ENCODE data around the gene SAXO1. TPM values are rescaled to one million over a fixed set of nuclear protein-coding genes. Genes with fewer than 3 reads are reported as not detected.
A peak's percentile ranks its signal among the peaks of the same experiment; 100 is the strongest.
"Not testable (repeated sequence)": the region's sequence is repeated elsewhere in the genome, so short reads cannot be mapped to it uniquely, and the experiment has no call there.

The SAXO1 gene
- total RNA-seq, 1 experiment from 2014 or later: not detected

DNA sequence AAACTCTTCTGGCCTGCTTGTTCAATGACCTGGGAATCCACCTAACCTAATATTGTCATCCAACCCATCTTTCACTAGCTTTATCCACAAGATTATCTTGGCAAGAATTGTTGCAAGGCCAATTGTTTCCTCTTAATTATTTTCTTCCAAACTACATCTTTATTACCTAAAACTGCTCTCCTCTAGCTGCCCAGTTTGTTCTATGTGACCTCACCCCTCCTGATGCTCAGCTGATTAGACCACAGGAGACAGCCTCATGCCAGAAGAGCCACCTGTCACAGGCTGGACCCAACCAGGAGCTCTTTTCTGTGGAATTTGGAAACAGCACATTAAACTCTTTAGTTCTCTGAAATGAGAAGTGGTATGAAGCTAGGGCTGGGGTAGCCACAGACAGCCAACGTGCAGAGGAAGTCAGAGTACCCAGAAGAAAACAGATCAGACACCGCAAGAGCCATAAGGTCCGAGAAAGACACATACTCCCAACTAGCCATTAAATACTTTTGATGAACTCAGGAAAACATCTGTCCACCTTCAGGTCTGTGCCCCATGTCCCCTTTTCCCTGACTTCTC, 12.0 kb downstream of the SAXO1 start:
- Histone ChIP-seq H3K4me3 (no peak overlapping the region), H3K27me3 (no peaks in the 10 kb centered on the region), H3K36me3 (no peaks in the 10 kb centered on the region), H3K9me3 (peaks cover 9% of the 10 kb centered on the region)
- no peak for DNase-seq

DNA sequence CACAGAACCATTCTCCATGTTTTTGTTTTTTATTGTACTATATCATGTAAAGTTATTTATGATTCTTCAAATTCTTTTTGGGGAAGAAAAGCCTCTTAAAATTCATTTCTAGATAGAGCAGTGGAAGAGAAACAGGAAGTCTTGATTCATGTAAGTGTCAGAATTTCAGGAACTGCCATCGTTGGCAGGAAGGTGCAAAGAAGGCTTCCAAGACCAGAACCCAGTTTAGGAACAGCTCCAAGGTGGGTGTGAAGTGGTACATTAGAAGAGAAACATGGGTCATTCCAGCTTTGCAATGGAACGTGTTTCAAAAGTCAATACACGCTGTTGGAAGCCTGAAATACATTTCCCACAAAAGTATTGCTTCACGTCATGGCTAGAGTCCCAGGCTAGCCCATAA, 14.8 kb downstream of the SAXO1 start:
- Histone ChIP-seq H3K36me3 (no peaks in the 10 kb centered on the region), H3K27me3 (no peaks in the 10 kb centered on the region), H3K4me3 (no peak overlapping the region), H3K9me3 (peaks cover 9% of the 10 kb centered on the region)
- peak; percentile 31 for DNase-seq

DNA sequence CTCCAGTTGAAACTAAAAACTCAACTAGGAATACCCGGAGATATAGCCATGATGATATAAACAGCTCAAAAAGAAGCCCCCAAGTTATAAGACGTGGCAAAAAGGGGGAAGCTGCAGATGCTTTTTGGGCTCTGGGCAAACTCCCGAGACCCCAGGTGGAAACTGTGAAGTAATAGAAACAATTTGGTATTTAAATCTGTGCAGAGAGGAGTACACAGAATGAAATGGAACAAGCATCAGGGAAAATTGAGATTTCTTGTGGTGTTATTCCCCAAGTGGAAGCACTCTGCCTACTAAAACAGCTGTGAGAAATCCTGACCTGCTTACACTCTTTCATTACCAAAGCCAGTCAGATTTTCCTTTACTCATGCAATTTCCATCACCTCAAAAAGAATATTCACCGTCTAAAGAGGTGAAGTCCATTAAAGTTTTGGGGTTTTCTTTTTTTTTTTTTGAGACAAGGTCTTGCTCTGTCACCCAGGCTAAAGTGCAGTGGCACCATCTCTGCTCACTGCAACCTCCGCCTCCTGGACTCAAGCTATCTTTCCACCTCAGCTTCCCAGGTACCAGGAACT, 23.5 kb downstream of the SAXO1 start:
- Histone ChIP-seq H3K27me3 (no peaks in the 10 kb centered on the region), H3K4me3 (no peak overlapping the region), H3K9me3 (no peaks in the 10 kb centered on the region), H3K36me3 (no peaks in the 10 kb centered on the region)
- no peak for DNase-seq

DNA sequence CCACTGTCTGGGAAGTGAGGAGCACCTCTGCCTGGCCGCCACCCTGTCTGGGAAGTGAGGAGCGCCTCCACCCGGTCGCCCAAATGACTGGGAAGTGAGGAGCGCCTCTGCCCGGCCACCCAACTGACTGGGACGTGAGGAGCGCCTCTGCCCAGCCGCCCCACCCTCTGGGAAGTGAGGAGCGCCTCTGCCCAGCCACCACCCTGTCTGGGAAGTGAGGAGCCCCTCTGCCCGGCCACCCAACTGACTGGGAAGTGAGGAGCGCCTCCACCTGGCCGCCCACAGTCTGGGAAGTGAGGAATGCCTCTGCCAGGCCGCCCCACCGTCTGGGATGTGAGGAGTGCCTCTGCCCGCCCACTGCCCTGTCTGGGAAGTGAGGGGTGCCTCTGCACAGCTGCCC, 32.9 kb downstream of the SAXO1 start:
- no peak for DNase-seq

DNA sequence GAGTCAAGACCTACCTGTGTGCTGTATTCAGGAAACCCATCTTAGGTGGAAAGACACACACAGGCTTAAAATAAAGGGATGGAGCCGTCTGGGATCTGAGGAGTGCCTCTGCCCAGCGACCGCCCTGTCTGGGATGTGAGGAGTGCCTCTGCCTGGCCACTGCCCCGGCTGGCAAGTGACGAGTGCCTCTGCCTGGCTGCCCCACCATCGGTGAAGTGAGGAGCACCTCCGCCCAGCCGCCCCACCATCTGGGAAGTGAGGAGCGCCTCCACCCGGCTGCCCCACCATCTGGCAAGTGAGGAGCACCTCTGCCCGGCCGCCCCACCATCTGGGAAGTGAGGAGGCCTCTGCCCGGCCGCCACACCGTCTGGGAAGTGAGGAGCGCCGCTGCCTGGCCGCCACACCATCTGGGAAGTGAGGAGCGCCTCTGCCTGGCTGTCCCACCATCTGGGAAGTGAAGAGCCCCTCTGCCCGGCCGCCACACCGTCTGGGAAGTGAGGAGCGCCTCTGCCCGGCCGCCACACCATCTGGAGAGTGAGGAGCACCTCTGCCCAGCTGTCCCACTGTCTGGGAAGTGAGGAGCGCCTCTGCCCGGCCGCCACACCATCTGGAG, 33.7 kb downstream of the SAXO1 start:
- no peak for DNase-seq
- peaks cover 21% of the 10 kb centered on the region for H3K9me3 ChIP-seq
- H3K4me3 ChIP-seq: no peak overlapping the region
- H3K36me3 ChIP-seq: no peaks in the 10 kb centered on the region
- no peaks in the 10 kb centered on the region for H3K27me3 ChIP-seq

More for the DNA sequence above, 32.9 kb downstream of the SAXO1 start:
- H3K9me3 ChIP-seq: peaks cover 21% of the 10 kb centered on the region
- H3K4me3 ChIP-seq: no peak overlapping the region
- no peaks in the 10 kb centered on the region for H3K27me3 ChIP-seq
- no peaks in the 10 kb centered on the region for H3K36me3 ChIP-seq

DNA sequence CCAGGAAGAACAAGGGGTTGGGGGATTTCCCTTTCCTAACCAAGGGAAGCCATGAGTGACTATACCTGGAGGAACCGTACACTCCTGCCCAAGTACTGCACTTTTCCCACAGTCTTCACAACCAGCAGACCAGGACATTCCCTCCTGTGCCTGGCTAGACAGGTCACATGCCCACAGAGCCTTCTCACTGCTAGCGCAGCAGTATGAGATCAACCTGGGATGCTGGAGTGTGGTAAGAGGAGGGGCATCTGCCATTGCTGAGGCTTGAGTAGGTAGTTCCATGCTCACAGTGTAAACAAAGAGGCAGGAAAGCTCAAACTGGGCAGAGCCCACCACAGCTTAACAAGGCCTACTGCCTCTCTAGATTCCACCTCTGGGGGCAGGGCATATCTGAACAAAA, 35.9 kb downstream of the SAXO1 start:
- Histone ChIP-seq H3K9me3 (peaks cover 15% of the 10 kb centered on the region), H3K4me3 (no peak overlapping the region), H3K27me3 (no peaks in the 10 kb centered on the region), H3K36me3 (no peaks in the 10 kb centered on the region)
- no peak for DNase-seq

DNA sequence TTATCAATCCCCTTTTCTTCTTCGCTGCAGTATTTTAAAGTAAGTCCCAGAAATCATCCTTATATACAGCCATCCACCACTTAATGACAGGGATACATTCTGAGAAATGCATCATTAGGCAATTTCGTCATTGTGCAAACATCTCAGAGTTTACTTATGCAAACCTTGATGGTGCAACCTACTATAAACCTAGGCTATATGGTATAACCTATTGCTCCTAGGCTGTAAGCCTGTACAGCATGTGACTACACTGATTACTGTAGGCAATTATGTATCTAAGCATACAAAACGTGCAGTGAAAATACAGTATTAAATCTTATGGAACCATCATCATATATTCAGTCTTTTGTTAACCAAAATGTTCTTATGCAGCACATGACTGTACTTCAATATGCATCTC, 36.8 kb downstream of the SAXO1 start:
- Histone ChIP-seq H3K9me3 (peaks cover 14% of the 10 kb centered on the region), H3K36me3 (no peaks in the 10 kb centered on the region), H3K27me3 (no peaks in the 10 kb centered on the region), H3K4me3 (no peak overlapping the region)
- DNase-seq: no peak

DNA sequence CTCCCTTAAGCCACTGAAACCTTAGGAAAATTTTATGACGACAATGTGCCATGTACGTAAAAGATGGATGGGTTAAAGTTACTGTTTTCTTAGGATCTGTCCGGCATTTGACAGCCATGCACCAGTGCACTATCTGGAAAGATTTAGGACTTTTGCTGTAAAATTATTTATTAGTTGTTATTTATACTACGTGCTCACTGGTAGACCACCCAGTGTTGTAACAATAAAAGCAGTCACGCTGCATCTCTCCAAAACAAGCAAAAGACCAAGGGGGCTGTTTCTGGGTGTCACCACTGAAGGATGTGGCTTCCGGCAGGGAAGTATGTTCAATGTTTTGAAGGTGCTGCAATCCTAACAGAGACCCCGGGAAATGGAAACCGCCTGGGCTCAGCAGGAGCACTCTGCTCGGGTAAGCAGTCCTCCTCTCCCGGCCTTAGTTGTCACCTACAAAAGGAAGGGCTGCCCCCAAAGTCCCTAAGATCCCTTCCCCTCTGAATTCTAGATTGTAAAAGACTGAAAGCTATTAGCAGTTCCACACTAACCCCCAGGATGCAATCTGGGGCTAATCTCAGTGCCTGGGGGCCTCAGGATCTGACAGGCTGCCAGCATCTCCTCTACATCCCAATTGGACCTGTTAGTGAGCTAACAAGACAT, 38.6 kb downstream of the SAXO1 start:
- peaks cover 8% of the 10 kb centered on the region for H3K9me3 ChIP-seq
- DNase-seq: no peak
- no peaks in the 10 kb centered on the region for H3K27me3 ChIP-seq
- H3K36me3 ChIP-seq: no peaks in the 10 kb centered on the region
- H3K4me3 ChIP-seq: no peak overlapping the region

DNA sequence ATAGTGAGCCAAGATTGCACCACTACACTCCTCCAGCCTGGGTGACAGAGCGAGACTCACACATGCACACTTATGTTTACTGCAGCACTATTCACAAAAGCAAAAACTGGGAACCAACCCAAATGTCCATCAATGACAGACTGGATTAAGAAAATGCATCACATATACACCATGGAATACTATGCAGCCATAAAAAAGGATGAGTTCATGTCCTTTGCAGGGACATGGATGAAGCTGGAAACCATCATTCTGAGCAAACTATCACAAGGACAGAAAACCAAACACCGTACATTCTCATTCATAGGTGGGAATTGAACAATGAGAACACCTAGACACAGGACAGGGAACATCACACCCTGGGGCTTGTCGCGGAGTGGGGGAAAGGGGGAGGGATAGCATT, 41.8 kb downstream of the SAXO1 start:
- DNase-seq, H3K27me3 ChIP-seq, H3K9me3 ChIP-seq, H3K4me3 ChIP-seq, H3K36me3 ChIP-seq: not testable (repeated sequence)

DNA sequence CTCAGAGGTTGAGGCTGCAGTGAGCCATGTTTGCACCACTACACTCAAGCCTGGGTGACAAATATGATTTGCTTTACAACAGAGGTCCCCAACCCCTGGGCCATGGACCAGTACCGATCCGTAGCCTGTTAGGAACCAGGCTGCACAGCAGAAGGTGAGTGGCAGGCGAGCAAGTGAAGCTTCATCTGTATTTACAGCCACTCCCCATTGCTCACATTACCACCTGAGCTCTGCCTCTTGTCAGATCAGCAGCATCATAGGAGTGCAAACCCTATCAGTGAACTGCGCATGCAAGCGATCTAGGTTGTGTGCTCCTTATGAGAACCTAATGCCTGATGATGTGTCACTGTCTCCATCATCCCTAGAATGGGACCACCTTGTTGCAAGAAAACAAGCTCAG, 42.5 kb downstream of the SAXO1 start:
- Histone ChIP-seq H3K4me3 (no peak overlapping the region), H3K27me3 (no peaks in the 10 kb centered on the region), H3K9me3 (no peaks in the 10 kb centered on the region), H3K36me3 (no peaks in the 10 kb centered on the region)
- DNase-seq: no peak

DNA sequence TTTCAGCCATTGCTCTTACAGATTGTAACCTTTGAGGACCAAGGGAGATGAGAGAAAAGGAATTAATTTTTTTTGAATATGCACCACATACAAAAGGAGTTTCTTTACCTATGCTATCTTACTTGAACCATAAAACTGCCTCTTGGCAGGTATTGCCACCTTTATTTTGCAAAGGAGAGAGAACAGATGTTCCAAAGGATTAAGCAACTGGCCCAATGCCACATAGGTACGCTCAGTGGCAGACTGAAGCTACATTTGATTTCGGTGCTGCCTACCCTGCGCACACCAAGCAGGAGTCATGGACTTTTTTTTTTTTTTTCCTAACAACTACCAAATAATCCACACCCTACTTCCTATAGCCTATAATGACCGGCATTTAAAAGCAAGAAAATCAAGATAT, 43.1 kb downstream of the SAXO1 start:
- Histone ChIP-seq H3K4me3 (no peak overlapping the region), H3K36me3 (no peaks in the 10 kb centered on the region), H3K27me3 (no peaks in the 10 kb centered on the region), H3K9me3 (no peaks in the 10 kb centered on the region)
- no peak for DNase-seq

DNA sequence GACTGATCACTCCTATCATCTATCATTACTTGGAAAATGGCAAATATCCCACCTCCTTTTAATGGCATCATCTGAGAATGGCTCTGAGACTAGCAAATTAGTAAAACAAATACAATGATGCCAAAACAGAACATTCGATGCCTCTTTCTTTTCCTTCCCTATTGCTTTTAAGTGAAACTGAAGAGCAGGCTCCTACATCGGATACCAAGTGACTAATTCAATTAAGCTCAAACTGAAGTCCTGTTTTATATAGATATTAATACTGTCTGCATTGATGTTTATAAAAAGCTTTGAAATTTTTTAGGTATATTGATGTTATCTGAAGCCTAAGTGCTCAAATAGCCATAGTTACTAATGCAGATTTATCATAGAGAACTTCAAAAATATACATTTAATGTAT, 43.9 kb downstream of the SAXO1 start:
- Histone ChIP-seq H3K4me3 (no peak overlapping the region), H3K27me3 (no peaks in the 10 kb centered on the region), H3K9me3 (peaks cover 6% of the 10 kb centered on the region), H3K36me3 (peaks cover 6% of the 10 kb centered on the region; the same call in 1 of the 2 replicates)
- DNase-seq: no peak

DNA sequence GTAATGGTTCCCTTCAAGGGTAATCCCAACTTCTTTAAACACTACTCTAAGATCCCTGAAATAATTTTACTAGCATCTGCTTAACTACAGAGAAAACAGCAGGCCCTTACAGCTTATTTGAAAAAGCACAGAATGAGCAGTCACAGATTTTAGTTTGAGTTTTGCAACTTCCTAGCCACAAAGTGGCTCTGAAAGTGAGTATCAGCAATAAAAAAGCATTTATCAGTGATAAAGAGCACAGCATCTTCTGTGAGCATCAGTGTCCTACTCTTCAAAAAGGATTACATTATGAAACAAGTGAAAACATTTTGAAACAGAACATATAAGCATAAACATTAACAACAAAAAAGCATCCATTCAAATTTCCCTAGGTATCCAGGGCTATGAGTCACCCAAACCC, 45.0 kb downstream of the SAXO1 start:
- H3K9me3 ChIP-seq: peaks cover 17% of the 10 kb centered on the region
- DNase-seq: no peak
- no peaks in the 10 kb centered on the region for H3K27me3 ChIP-seq
- H3K36me3 ChIP-seq: peaks cover 10% of the 10 kb centered on the region
- no peak overlapping the region for H3K4me3 ChIP-seq

DNA sequence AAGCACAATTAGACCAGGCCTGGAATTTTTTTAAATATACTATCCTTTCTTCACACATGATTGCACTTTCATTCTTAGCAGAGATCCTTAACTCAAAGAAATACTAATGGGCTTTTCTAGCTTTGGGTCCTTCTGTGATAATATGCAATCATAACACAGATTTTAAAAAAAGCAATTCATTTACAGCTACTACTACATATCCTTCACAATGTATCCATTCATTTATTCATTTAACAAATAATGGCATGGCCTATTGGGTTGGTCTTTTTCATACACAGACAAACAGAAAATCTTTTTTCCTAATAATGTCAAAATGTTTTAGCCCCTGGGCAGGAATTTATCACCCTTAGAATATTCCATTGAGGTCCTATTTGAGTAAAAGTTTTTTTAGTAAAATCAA, 47.0 kb downstream of the SAXO1 start:
- no peak for DNase-seq
- H3K9me3 ChIP-seq: peaks cover 20% of the 10 kb centered on the region
- no peak overlapping the region for H3K4me3 ChIP-seq
- peaks cover 10% of the 10 kb centered on the region for H3K36me3 ChIP-seq
- no peaks in the 10 kb centered on the region for H3K27me3 ChIP-seq

DNA sequence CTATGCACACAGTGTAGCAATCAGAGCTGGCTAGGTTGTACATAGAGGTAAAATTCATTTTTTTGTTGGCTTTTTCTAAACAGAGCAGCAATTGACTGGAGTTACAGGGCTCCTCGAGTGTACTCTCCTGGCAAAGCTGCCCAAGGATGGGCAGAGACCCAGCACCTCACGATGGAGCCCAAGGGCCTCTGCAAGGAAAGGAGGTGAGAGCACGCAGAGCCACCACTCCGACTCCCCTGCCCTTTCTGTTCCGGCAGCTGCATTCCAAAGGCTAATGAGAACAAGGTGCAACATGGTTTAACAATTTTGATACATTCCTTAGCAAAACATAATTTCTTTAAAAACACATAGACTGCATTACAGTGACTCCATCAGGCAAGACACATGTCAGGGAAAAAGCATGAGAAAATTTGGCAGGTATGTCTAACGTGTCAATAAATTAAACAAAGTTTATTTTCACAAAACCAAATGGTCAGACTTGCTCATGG, 47.5 kb downstream of the SAXO1 start:
- no peak overlapping the region for H3K4me3 ChIP-seq
- H3K36me3 ChIP-seq: peaks cover 10% of the 10 kb centered on the region
- H3K9me3 ChIP-seq: peaks cover 20% of the 10 kb centered on the region
- peak; percentile 92 for DNase-seq
- H3K27me3 ChIP-seq: no peaks in the 10 kb centered on the region

DNA sequence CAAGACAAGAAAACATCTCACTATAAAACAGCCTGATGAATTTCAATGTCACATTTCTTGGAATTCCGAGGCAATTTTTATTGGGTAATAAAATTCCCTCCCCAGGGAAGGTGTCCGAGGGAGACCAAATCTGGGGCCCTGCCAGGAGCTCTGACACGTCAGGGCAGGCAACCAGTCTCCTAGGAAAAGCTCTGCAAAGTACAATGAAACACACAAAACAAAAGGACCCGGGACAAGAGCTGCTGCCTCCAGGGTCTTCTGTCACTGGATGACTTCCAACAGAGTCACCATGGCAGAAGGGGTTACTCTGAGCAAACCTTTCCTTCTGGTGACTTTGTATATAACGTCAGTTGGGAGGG, 50.8 kb downstream of the SAXO1 start:
- peak; percentile 22 for DNase-seq
- peaks cover 20% of the 10 kb centered on the region for H3K9me3 ChIP-seq
- H3K36me3 ChIP-seq: peaks cover 10% of the 10 kb centered on the region
- H3K4me3 ChIP-seq: no peak overlapping the region
- H3K27me3 ChIP-seq: no peaks in the 10 kb centered on the region

DNA sequence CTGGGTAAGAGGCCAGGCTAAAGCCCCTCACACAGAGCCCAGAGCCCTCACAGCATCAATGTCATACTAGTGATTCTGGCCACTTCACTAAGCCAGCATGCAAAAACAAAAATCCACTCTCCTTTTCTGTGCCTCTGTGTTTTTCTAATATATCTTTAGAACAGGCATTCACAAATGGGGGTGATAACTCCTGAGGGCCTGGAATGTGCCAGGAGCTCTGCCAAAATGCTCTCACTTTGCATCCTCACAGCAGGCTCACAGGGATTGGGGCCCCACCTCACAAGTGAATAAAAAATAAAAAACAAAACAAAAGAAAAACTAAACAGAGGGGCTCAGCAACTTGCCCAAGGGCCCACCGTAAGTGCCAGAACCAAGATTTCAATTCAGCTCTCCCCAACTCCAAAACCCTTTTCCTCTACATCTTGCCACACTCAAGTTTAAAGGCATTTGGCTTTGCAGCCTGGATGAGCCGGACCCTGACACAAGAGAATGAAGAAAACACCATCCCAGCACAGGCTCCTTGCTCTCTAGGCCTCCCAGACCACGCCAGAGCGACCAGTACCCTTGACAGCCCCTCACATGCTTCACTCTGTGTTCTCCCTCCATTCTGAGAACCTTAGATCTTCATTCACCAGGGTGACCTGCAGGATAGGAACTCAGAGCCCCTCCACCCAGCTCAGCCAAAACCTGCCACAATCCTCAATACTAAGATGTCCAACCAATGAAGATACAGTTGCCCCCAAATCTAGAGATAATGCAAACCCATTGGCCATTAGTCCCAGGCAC, 51.3 kb downstream of the SAXO1 start:
- Histone ChIP-seq H3K4me3 (no peak overlapping the region), H3K27me3 (no peaks in the 10 kb centered on the region), H3K9me3 (peaks cover 20% of the 10 kb centered on the region), H3K36me3 (peaks cover 10% of the 10 kb centered on the region)
- DNase-seq: no peak
